Astrocyte (in vitro differentiated cells and primary cell): Measurements from ENCODE around the gene PTPRD. TPM values are rescaled to one million over a fixed set of nuclear protein-coding genes. Genes with fewer than 3 reads are reported as not detected.

Experiments
- DNase-seq: peaks from one replicate; pipeline ENCODE4 v3.0.0-alpha.2; 2010; ENCODE audit warnings: low read depth
- FAIRE-seq: peaks from 2 replicates; lab custom pipeline; 2011; peaks lifted over from hg19 to GRCh38; lab: Jason Lieb, UNC
- H2AFZ ChIP-seq: 2 replicates; pipeline ENCODE4 v1.6.0; 2012; ENCODE audit warnings: low read depth, low read length, inconsistent platforms
- H3K27ac ChIP-seq: 2 replicates; pipeline ENCODE4 v1.5.1; 2011; ENCODE audit warnings: low read depth, low read length, inconsistent platforms
- H3K27me3 ChIP-seq: 2 replicates; pipeline ENCODE4 v1.6.0; 2011; ENCODE audit warnings: low read length, inconsistent platforms; ENCODE audit not compliant: insufficient read depth
- H3K36me3 ChIP-seq: 2 replicates; pipeline ENCODE4 v1.5.1; 2011; ENCODE audit warnings: low read length, inconsistent platforms; ENCODE audit not compliant: insufficient read depth
- H3K4me1 ChIP-seq: 2 replicates; pipeline ENCODE4 v1.5.1; 2011; ENCODE audit warnings: low read length, inconsistent platforms; ENCODE audit not compliant: insufficient read depth
- H3K4me2 ChIP-seq: 2 replicates; pipeline ENCODE4 v1.6.0; 2012; ENCODE audit warnings: low read length, inconsistent platforms
- H3K4me3 ChIP-seq: 2 replicates; pipeline ENCODE4 v1.5.1; 2011; ENCODE audit warnings: low read depth, mild to moderate bottlenecking, low read length, inconsistent platforms; ENCODE audit not compliant: insufficient read depth
- H3K79me2 ChIP-seq: 2 replicates; pipeline ENCODE4 v1.6.0; 2012; ENCODE audit warnings: mild to moderate bottlenecking, low read length, inconsistent platforms; ENCODE audit not compliant: insufficient read depth
- H3K9ac ChIP-seq: 2 replicates; pipeline ENCODE4 v1.6.0; 2012; ENCODE audit warnings: mild to moderate bottlenecking, low read length, inconsistent platforms
- H3K9me3 ChIP-seq: 2 replicates; pipeline ENCODE4 v1.5.1; 2012; ENCODE audit warnings: low read depth, mild to moderate bottlenecking, low read length, inconsistent platforms; ENCODE audit not compliant: insufficient read depth
- H4K20me1 ChIP-seq: 2 replicates; pipeline ENCODE4 v1.6.0; 2012; ENCODE audit warnings: low read length, inconsistent platforms; ENCODE audit not compliant: insufficient read depth
- H3K27ac Mint-ChIP-seq: one replicate; pipeline ENCODE4 v1.8.0; 2021; ENCODE audit warnings: mild to moderate bottlenecking, mixed read lengths; ENCODE audit not compliant: unreplicated experiment
- H3K27me3 Mint-ChIP-seq: one replicate; pipeline ENCODE4 v1.8.0; 2021; ENCODE audit warnings: low read depth, mixed read lengths; ENCODE audit not compliant: unreplicated experiment
- H3K36me3 Mint-ChIP-seq: one replicate; pipeline ENCODE4 v1.8.0; 2021; ENCODE audit warnings: low read depth, mixed read lengths; ENCODE audit not compliant: unreplicated experiment
- H3K4me1 Mint-ChIP-seq: one replicate; pipeline ENCODE4 v1.8.0; 2021; ENCODE audit warnings: low read depth, mixed read lengths; ENCODE audit not compliant: unreplicated experiment
- H3K4me3 Mint-ChIP-seq: one replicate; pipeline ENCODE4 v1.8.0; 2021; ENCODE audit warnings: mild to moderate bottlenecking, moderate library complexity, mixed read lengths; ENCODE audit not compliant: unreplicated experiment
- H3K9me3 Mint-ChIP-seq: one replicate; pipeline ENCODE4 v1.8.0; 2021; ENCODE audit warnings: mild to moderate bottlenecking, mixed read lengths; ENCODE audit not compliant: unreplicated experiment
- EZH2 ChIP-seq: IDR thresholded peaks from 2 replicates; pipeline ENCODE4 v1.6.1; 2012; ENCODE audit warnings: mild to moderate bottlenecking, low read length, inconsistent platforms; ENCODE audit not compliant: insufficient read depth
- total RNA-seq: library from RNA; stranded (reverse); gene quantifications from 2 replicates; pipeline ENCODE4 v1.2.1, GENCODE V29; 2021
- TF ChIP-seq, protein P1 (sequence below): IDR thresholded peaks from 2 replicates; pipeline ENCODE4 v1.5.1; 2011; ENCODE audit warnings: low read depth, mild to moderate bottlenecking, inconsistent platforms, low read length, moderate library complexity; ENCODE audit not compliant: insufficient read depth

PTPRD gene
- total RNA-seq, 1 donor from 2014 or later, result 88.1 TPM

DNA sequence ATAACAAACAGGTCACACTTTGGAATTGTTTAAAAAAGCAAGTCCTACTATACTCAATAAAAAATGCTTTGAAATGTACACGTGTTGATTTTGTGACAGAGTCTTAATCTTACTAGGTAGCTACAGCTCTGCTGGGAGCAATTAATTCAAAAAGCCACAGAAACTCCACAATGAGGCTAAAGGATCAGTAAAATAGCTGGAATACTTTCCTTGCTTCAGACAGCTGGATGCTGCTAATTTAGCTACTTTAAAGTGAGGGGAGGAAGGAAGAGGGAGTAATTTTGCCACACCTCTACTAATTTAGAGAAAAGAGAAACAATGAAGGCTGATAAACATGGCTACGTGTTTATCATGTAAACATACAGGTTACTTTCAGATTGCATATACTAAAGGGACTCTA lies 1885.6 kb downstream of the PTPRD start:
- H2AFZ ChIP-seq, result no peak overlapping the region
- H3K36me3 Mint-ChIP-seq, result no peaks in the 10 kb centered on the region
- TF ChIP-seq, protein P1, sequence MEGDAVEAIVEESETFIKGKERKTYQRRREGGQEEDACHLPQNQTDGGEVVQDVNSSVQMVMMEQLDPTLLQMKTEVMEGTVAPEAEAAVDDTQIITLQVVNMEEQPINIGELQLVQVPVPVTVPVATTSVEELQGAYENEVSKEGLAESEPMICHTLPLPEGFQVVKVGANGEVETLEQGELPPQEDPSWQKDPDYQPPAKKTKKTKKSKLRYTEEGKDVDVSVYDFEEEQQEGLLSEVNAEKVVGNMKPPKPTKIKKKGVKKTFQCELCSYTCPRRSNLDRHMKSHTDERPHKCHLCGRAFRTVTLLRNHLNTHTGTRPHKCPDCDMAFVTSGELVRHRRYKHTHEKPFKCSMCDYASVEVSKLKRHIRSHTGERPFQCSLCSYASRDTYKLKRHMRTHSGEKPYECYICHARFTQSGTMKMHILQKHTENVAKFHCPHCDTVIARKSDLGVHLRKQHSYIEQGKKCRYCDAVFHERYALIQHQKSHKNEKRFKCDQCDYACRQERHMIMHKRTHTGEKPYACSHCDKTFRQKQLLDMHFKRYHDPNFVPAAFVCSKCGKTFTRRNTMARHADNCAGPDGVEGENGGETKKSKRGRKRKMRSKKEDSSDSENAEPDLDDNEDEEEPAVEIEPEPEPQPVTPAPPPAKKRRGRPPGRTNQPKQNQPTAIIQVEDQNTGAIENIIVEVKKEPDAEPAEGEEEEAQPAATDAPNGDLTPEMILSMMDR, result no peak
- TF ChIP-seq EZH2, result no peak
- no peaks in the 10 kb centered on the region for H3K9me3 Mint-ChIP-seq
- no peak overlapping the region for H3K9ac ChIP-seq
- no peak overlapping the region for H3K4me3 ChIP-seq
- no peaks in the 10 kb centered on the region for H3K79me2 ChIP-seq
- no peaks in the 10 kb centered on the region for H4K20me1 ChIP-seq
- H3K27me3 ChIP-seq, result no peaks in the 10 kb centered on the region
- H3K36me3 ChIP-seq, result no peaks in the 10 kb centered on the region
- no peaks in the 10 kb centered on the region for H3K4me1 ChIP-seq
- no peak overlapping the region for H3K4me2 ChIP-seq
- H3K27ac Mint-ChIP-seq, result no peak overlapping the region
- no peak for DNase-seq
- FAIRE-seq, result no peak
- H3K27me3 Mint-ChIP-seq, result no peaks in the 10 kb centered on the region
- H3K27ac ChIP-seq, result no peak overlapping the region
- no peaks in the 10 kb centered on the region for H3K9me3 ChIP-seq
- no peak overlapping the region for H3K4me3 Mint-ChIP-seq
- peaks cover 28% of the 10 kb centered on the region for H3K4me1 Mint-ChIP-seq

DNA sequence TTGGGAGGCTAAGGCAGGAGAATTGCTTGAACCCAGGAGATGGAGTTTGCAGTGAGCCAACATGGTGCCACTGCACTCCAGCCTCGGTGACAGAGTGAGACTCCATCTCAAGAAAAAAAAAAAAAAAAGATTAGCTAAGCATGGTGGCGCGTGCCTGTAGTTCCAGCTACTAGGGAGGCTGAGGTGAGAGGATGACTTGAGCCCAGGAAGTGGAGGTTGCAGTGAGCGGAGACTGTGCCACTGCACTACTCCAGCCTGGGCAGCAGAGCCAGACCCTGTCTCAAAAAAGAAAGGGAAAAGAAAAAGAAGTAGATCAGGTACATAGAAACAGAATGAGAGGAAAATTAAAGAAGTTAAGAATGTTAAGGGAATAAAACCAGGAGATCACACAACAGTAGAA lies 1886.1 kb downstream of the PTPRD start:
- Mint-ChIP-seq H3K4me3 (no peak overlapping the region), H3K9me3 (no peaks in the 10 kb centered on the region), H3K27ac (no peak overlapping the region), H3K27me3 (no peaks in the 10 kb centered on the region), H3K36me3 (no peaks in the 10 kb centered on the region), H3K4me1 (peaks cover 28% of the 10 kb centered on the region)
- FAIRE-seq, result no peak
- H3K9ac ChIP-seq, result no peak overlapping the region
- no peaks in the 10 kb centered on the region for H3K4me1 ChIP-seq
- H3K9me3 ChIP-seq, result no peaks in the 10 kb centered on the region
- H3K79me2 ChIP-seq, result no peaks in the 10 kb centered on the region
- no peaks in the 10 kb centered on the region for H3K36me3 ChIP-seq
- H3K4me3 ChIP-seq, result no peak overlapping the region
- H3K27ac ChIP-seq, result no peak overlapping the region
- H2AFZ ChIP-seq, result no peak overlapping the region
- H4K20me1 ChIP-seq, result no peaks in the 10 kb centered on the region
- DNase-seq, result no peak
- TF ChIP-seq, protein P1, result no peak
- TF ChIP-seq EZH2, result no peak
- H3K27me3 ChIP-seq, result no peaks in the 10 kb centered on the region
- H3K4me2 ChIP-seq, result no peak overlapping the region

DNA sequence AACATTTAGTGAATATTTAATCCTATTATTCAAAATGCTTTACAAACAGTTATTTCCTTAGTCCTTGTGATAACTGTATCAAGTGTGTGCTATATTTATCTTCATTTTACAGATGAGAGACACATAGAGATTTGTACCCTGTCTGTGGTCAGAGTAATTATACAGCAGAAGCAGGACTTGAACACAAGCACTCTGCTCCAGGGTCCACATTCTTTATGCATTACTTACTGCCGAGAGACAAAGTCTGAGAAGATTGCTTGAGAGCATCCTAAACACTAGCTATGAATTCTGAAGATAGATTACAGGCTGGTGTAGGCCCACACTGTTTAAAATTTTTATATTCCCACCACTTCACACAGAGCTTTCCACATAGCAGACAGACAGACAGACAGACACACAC lies 1887.2 kb downstream of the PTPRD start:
- Mint-ChIP-seq H3K4me1 (peaks cover 24% of the 10 kb centered on the region), H3K36me3 (no peaks in the 10 kb centered on the region), H3K9me3 (no peaks in the 10 kb centered on the region), H3K27me3 (no peaks in the 10 kb centered on the region), H3K27ac (peak overlapping the region; percentile 71), H3K4me3 (no peak overlapping the region)
- Histone ChIP-seq H3K36me3 (no peaks in the 10 kb centered on the region), H3K9ac (no peak overlapping the region), H2AFZ (no peak overlapping the region), H3K4me3 (no peak overlapping the region), H3K9me3 (no peaks in the 10 kb centered on the region), H3K27me3 (no peaks in the 10 kb centered on the region), H3K4me1 (no peaks in the 10 kb centered on the region), H3K27ac (no peak overlapping the region), H3K79me2 (no peaks in the 10 kb centered on the region), H3K4me2 (no peak overlapping the region), H4K20me1 (no peaks in the 10 kb centered on the region)
- FAIRE-seq (no peak), DNase-seq (peak; percentile 22)
- TF ChIP-seq, protein P1, result no peak
- TF ChIP-seq EZH2, result no peak
